ENCODE data around the gene HERC5.
A peak's percentile ranks its signal among the peaks of the same experiment; 100 is the strongest.

The HERC5 gene

DNA sequence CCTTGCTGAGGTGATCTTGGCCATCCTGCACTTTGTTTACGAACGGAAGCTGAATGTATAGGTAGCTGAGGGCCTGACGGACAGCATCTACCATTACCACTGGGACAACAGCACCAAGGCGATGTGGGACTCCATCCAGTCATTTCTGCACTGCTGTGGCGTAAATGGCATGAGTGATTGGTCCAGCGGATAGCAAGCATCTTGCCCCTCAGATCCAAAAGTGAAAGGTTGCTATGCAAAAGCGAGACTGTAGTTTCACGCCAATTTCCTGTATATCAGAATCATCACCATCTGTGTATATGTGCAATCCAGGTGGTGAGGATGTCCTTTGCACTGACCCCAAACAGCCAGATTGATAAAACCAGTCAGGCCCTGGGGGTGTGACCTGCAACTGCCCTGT lies 70.9 kb downstream of the HERC5 start:
- DNase-seq (ENCODE audit: low read depth): no peak
- TF ChIP-seq, protein P1, sequence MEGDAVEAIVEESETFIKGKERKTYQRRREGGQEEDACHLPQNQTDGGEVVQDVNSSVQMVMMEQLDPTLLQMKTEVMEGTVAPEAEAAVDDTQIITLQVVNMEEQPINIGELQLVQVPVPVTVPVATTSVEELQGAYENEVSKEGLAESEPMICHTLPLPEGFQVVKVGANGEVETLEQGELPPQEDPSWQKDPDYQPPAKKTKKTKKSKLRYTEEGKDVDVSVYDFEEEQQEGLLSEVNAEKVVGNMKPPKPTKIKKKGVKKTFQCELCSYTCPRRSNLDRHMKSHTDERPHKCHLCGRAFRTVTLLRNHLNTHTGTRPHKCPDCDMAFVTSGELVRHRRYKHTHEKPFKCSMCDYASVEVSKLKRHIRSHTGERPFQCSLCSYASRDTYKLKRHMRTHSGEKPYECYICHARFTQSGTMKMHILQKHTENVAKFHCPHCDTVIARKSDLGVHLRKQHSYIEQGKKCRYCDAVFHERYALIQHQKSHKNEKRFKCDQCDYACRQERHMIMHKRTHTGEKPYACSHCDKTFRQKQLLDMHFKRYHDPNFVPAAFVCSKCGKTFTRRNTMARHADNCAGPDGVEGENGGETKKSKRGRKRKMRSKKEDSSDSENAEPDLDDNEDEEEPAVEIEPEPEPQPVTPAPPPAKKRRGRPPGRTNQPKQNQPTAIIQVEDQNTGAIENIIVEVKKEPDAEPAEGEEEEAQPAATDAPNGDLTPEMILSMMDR (conservative IDR thresholded peaks at IDR 0.05; ENCODE audit: low read depth, low read length): no peak
- H3K4me3 ChIP-seq (ENCODE audit: low read depth, low read length): no peak overlapping the region

DNA sequence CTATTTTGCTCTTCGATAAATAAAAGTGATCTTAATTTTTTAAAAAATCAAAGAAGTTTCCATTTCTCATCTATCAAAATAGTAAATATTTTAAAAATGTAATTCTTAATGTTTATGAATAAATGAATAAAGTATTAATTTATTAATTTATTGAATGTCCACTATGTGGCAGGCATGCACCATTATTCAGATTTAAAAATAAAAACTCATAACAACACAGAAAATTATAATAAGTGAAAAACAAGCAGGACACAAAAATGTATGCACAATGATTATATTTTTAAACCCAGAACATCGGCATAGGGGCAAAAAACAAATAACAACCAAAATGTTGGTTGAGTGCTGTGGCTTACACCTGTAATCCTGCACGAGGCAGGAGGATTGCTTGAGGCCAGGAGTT lies 71.9 kb downstream of the HERC5 start:
- TF ChIP-seq, protein P1 (conservative IDR thresholded peaks at IDR 0.05; ENCODE audit: low read depth, low read length): peak; percentile 6
- no peak overlapping the region for H3K4me3 ChIP-seq (ENCODE audit: low read depth, low read length)
- peak; percentile 24 for DNase-seq (ENCODE audit: low read depth)

DNA sequence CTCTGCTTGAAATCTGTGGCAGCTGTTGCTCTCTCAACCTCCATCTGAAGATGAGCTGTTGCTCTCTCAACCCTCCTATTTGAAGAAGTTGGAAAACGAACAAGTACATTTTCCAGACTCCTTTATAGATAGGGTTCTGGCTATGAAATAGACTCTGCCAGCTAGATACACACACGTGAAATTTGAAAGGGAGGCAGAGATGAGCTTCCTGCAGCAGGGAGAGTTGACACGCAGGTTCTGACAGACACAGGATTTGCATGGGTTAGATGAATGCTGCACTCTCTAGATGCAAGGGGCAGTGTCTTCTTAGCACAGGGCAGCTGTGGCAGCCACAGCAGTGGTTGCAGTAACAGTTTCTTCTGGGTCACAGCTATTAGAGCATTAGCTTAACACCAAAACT lies 74.6 kb downstream of the HERC5 start:
- no peak overlapping the region for H3K4me3 ChIP-seq (ENCODE audit: low read depth, low read length)
- DNase-seq (ENCODE audit: low read depth): no peak
- TF ChIP-seq, protein P1 (conservative IDR thresholded peaks at IDR 0.05; ENCODE audit: low read depth, low read length): no peak

DNA sequence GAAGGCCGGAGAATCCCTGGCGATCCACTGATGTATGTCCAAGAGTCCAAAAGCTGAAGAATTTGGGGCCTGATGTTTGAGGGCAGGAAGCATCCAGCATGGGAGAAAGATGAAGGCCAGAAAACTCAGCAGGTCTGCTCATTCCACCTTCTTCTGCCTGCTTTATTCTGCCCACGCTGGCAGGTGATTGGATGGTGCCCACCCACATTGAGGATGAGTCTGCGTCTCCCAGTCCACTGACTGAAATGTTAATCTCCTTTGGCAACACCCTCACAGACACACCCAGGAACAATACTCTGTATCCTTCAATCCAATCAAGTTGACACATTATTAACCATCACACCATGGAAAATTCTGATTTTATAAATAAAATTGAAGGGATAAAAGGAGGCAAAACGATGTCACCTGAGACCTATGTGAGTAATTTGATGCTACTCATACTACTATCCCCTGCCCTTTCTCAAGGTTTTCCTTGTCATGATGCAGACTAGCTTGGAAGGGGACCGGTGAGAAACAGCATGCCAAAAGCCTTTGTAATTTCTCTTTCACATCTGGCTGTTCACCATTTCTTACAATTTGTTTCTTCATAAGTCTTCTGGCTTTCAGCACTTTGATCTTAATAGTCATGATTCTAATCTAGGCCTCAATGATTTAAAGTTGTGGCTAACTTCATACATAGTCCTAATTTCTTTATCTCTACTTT lies 76.3 kb downstream of the HERC5 start:
- TF ChIP-seq, protein P1 (conservative IDR thresholded peaks at IDR 0.05; ENCODE audit: low read depth, low read length): no peak
- no peak overlapping the region for H3K4me3 ChIP-seq (ENCODE audit: low read depth, low read length)
- DNase-seq (ENCODE audit: low read depth): peak; percentile 39

DNA sequence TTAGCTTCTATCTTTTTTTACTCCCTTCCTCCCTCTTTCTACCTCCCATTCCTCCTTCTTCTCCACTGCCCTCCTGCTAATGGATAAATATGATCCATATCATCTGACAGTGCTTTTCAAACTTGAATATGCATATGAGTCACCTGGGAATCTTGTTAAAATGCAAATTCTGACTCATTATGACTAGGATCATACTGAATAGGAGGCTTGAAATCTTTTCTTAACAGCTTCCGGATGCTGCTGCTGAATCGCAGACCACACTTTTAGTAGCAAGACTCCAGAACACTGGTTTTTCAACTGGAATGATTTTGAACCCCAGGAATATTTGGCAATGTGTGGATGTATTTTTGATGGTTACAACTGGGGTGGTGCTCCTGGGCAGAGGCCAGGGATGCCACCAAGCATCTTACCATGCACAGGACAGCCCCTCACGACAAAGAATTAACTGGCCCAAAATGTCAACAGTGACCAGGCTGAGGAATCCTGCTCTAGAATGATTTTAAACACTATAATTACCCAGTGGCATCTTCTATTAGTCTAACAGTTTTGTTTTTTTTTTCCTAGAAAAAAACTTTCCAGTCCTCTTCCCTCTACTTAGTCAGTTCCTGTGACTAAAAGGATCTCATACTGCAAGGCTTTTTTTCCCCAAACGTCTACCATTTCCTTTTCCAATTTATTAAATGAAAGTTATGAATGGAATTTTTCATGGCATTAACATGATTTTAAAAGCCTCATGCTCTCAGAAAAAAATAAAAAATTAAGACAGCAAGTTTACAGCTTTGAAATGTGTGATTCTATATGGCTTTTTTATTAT lies 77.2 kb downstream of the HERC5 start:
- peak; percentile 61 for DNase-seq (ENCODE audit: low read depth)
- H3K4me3 ChIP-seq (ENCODE audit: low read depth, low read length): no peak overlapping the region
- TF ChIP-seq, protein P1 (conservative IDR thresholded peaks at IDR 0.05; ENCODE audit: low read depth, low read length): no peak

DNA sequence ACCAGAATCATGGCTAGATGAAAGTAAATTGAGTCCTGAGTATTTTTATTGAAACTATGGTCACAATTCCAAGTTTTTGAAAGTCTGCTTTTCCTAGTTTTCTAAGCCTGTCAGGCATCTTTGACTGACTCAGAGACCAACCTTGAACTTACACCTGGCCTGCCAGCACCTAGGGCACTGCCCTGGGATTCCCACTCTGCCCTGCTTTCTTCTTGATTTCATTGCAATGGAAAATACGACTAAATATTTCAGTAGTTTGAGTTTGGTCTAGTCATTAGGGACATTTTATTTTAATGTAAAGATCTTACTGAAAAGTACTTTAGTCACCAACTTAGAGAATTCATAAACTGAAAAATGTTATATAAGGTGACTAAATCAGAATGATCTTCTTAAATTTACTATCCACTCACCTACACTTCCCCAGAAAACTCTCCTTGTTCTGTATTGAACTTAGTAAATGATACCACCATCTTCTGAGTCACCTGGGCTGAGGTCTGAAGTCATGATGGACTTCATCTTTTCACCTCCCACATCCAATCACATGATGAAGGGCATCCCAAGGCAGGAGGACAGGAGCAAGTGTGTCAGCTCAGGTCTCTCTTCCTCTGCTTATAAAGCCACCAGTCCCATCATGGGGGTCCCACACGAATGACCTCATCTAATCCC lies 78.3 kb downstream of the HERC5 start:
- DNase-seq (ENCODE audit: low read depth): no peak
- TF ChIP-seq, protein P1 (conservative IDR thresholded peaks at IDR 0.05; ENCODE audit: low read depth, low read length): no peak
- no peak overlapping the region for H3K4me3 ChIP-seq (ENCODE audit: low read depth, low read length)

Data from choroid plexus epithelial cell (primary cell).